ENCODE results near the gene RTN1. TPM values are rescaled to one million over a fixed set of nuclear protein-coding genes. Genes with fewer than 3 reads are reported as not detected.

Gene RTN1
- total and polyA plus RNA-seq, 8 donors, result 0.61 to 10.6 (median 2.4) TPM; not detected in 2

DNA sequence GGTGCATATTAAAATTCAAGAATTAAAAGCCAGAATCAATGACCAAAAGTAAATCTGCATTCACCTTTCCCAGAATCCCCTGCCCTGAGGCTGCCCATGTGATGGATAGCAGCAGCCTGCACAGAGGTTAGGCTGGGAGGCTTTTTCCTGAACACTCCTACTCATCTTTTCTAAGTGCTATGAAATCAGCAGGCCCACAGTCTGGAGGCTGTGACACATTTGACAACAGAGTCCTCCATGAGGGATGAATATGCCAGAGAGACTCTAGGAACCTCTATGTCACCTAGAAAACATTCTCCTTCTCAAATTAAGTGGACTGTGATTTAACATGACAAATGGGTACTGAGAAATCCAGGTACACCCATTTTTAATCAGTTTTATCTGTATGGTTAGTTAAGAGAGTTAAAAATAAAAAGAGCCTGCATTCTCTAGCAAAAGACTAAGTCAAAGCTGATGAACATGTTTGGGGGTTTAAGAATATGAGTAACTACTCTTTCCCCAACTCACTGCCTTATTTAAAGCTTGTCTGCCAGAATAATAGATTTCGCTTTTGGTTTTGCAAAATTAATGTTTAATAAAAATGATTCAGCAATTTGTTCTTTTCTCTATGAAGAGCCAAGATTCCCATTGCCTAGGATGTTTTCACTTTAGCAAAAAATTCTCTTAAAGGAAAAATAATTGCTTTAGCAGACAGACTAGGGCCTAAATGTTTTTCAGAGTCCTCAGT lies 115.0 kb downstream of the RTN1 start:
- no peaks in the 10 kb centered on the region for H3K9me3 ChIP-seq
- no peaks in the 10 kb centered on the region for H3K36me3 ChIP-seq
- no peak overlapping the region for H3K27ac ChIP-seq
- no peak overlapping the region for H3K4me3 ChIP-seq
- no peak for DNase-seq
- intact Hi-C loops (cut with DNase I; ENCODE audit: low total_unique reads), result no loop called here
- H3K4me1 ChIP-seq, result no peaks in the 10 kb centered on the region
- H3K27me3 ChIP-seq, result no peaks in the 10 kb centered on the region
- no peak for TF ChIP-seq POLR2AphosphoS5 (IDR thresholded peaks at IDR 0.05)
- TF ChIP-seq POLR2A (IDR thresholded peaks at IDR 0.05), result no peak
- TF ChIP-seq EP300 (IDR thresholded peaks at IDR 0.05), result no peak
- TF ChIP-seq CTCF (IDR thresholded peaks at IDR 0.05), result no peak
- WGBS, 5 donors, result 72 to 93% (median 82%) methylated on average over 1 of the region's 1 CpG

DNA sequence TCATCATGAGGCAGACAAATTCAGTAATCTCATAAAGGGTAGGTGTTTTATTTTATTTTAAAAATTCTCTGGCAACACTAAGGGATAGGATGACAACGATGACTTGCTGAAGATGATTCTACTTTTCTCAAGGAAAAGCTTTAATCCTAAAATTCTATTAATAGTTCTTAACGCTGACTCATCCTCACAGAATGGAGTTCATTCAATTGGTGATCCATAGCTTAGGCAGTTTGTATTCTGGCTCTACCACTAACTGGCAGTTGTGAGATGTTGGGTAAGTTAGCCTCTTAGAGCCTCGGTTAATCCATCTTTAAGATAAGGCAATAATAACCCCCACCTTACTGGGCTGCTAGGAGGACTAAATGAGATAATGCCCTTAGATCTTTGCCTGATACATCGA lies 116.3 kb downstream of the RTN1 start:
- intact Hi-C loops (cut with DNase I; ENCODE audit: low total_unique reads), result no loop called here
- WGBS, 5 donors, result 79 to 87% (median 81%) methylated on average over 4 of the region's 4 CpGs

GRCh38 chr14:59753512-59753911 lies 117.1 kb downstream of the RTN1 start:
- Histone ChIP-seq H3K27me3 (no peaks in the 10 kb centered on the region), H3K4me1 (no peaks in the 10 kb centered on the region), H3K27ac (no peak overlapping the region), H3K9me3 (no peaks in the 10 kb centered on the region), H3K4me3 (no peak overlapping the region), H3K36me3 (no peaks in the 10 kb centered on the region)
- intact Hi-C loops (cut with DNase I; ENCODE audit: low total_unique reads), result no loop called here
- no peak for TF ChIP-seq CTCF (IDR thresholded peaks at IDR 0.05)
- no peak for TF ChIP-seq EP300 (IDR thresholded peaks at IDR 0.05)
- no peak for TF ChIP-seq POLR2AphosphoS5 (IDR thresholded peaks at IDR 0.05)
- no peak for TF ChIP-seq POLR2A (IDR thresholded peaks at IDR 0.05)
- no peak for DNase-seq

More for the DNA sequence above, 116.3 kb downstream of the RTN1 start:
- Histone ChIP-seq H3K4me3 (no peak overlapping the region), H3K27me3 (no peaks in the 10 kb centered on the region), H3K27ac (no peak overlapping the region), H3K36me3 (no peaks in the 10 kb centered on the region), H3K4me1 (no peaks in the 10 kb centered on the region), H3K9me3 (no peaks in the 10 kb centered on the region)
- no peak for DNase-seq
- TF ChIP-seq CTCF (IDR thresholded peaks at IDR 0.05) (no peak), EP300 (IDR thresholded peaks at IDR 0.05) (no peak), POLR2AphosphoS5 (IDR thresholded peaks at IDR 0.05) (no peak), POLR2A (IDR thresholded peaks at IDR 0.05) (no peak)

- no peak for DNase-seq
- 80 to 89% (median 86%) methylated on average over 3 of the region's 3 CpGs for WGBS, 5 donors
- Histone ChIP-seq H3K4me3 (no peak overlapping the region), H3K27me3 (no peaks in the 10 kb centered on the region), H3K9me3 (no peaks in the 10 kb centered on the region), H3K4me1 (no peaks in the 10 kb centered on the region), H3K27ac (no peak overlapping the region), H3K36me3 (no peaks in the 10 kb centered on the region)
- TF ChIP-seq CTCF (IDR thresholded peaks at IDR 0.05) (no peak), POLR2AphosphoS5 (IDR thresholded peaks at IDR 0.05) (no peak), POLR2A (IDR thresholded peaks at IDR 0.05) (no peak), EP300 (IDR thresholded peaks at IDR 0.05) (no peak)
- intact Hi-C loops (cut with DNase I; ENCODE audit: low total_unique reads), result no loop called here
These were observed 119.0 kb downstream of the RTN1 start for GRCh38 chr14:59751578-59751977.
